Measurements from ENCODE around the gene HPN.

Gene HPN

DNA sequence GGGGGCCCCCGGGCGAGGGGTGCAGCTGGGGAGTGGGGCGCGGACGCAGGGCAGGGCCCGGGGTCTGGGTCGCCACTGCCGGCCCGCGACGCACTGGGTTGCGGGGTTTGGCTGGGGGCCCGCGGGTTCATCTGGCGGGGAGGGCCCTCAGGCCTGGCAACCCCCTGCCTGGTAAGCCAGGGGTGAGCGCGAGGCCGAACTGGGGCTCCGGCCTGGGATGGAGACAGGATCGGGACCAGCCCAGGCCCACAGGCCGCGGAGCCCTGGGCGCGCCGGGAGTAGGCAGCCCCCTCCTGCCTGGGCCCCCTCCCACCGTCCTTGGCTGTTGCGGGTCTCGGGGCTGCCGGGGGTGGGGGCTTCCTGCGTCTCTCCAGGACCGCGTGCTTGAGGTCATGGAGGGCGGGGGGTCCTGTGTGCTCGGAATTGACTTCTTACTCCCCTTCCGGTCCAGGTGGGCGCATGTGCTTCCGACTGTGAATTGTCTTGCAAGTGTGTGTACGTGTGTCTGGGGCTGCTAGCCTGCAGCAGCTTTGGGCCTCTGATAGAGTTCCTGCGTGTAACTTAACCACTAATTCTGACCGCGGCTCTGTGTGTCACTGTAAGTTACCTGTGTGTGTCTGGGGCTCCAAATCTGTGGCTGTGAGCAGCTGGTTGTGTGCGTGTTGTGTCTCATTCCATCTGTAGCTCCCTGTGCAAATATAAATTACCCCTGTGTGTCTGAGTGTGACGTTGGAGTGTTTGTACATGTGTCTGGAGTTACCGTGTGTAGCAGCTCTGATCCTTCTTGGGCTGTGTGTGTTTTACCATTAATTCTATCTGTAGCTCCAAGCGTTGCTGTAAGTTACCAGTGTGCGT lies 40.6 kb upstream of the HPN start:
- H3K9ac ChIP-seq (ENCODE audit: low read length): peak overlapping the region; percentile 64
- peak overlapping the region; percentile 67 for H3K4me3 ChIP-seq (ENCODE audit: low read length)
- no peaks in the 10 kb centered on the region for H3K36me3 ChIP-seq (replicated peaks; ENCODE audit: insufficient read depth, low read length)
- DNase-seq: peak; percentile 41
- no peaks in the 10 kb centered on the region for H3K4me1 ChIP-seq (ENCODE audit: low read length)
- H3K27me3 ChIP-seq (replicated peaks; ENCODE audit: insufficient read depth, low read length): no peaks in the 10 kb centered on the region
- peak overlapping the region; percentile 76 for H3K4me2 ChIP-seq (ENCODE audit: low read depth, low read length)
- H2AFZ ChIP-seq (ENCODE audit: low read length): 0 out of 2 replicates have a peak overlapping the region, but pooled peaks have one; percentile 31
- no peaks in the 10 kb centered on the region for H4K20me1 ChIP-seq (ENCODE audit: insufficient read depth, low read length)
- no peak overlapping the region for H3K27ac ChIP-seq (ENCODE audit: low read length)
- no peak for TF ChIP-seq EZH2 (optimal IDR thresholded peaks at IDR 0.05; ENCODE audit: low read depth, low read length)
- TF ChIP-seq, protein P1, sequence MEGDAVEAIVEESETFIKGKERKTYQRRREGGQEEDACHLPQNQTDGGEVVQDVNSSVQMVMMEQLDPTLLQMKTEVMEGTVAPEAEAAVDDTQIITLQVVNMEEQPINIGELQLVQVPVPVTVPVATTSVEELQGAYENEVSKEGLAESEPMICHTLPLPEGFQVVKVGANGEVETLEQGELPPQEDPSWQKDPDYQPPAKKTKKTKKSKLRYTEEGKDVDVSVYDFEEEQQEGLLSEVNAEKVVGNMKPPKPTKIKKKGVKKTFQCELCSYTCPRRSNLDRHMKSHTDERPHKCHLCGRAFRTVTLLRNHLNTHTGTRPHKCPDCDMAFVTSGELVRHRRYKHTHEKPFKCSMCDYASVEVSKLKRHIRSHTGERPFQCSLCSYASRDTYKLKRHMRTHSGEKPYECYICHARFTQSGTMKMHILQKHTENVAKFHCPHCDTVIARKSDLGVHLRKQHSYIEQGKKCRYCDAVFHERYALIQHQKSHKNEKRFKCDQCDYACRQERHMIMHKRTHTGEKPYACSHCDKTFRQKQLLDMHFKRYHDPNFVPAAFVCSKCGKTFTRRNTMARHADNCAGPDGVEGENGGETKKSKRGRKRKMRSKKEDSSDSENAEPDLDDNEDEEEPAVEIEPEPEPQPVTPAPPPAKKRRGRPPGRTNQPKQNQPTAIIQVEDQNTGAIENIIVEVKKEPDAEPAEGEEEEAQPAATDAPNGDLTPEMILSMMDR (IDR thresholded peaks at IDR 0.05; ENCODE audit: low read length): no peak
- no peak for TF ChIP-seq EZH2phosphoT487 (IDR thresholded peaks at IDR 0.05; ENCODE audit: low read length)
- no peaks in the 10 kb centered on the region for H3K9me2 ChIP-seq (replicated peaks; ENCODE audit: insufficient read depth, low read length)
- peaks cover 6% of the 10 kb centered on the region; the same call in 1 of the 2 replicates for H3K79me2 ChIP-seq (ENCODE audit: low read length)
- H3F3A ChIP-seq (ENCODE audit: insufficient read depth, low read length): no peaks in the 10 kb centered on the region
- H3K9me3 ChIP-seq (replicated peaks; ENCODE audit: insufficient read depth, low read length): no peaks in the 10 kb centered on the region

DNA sequence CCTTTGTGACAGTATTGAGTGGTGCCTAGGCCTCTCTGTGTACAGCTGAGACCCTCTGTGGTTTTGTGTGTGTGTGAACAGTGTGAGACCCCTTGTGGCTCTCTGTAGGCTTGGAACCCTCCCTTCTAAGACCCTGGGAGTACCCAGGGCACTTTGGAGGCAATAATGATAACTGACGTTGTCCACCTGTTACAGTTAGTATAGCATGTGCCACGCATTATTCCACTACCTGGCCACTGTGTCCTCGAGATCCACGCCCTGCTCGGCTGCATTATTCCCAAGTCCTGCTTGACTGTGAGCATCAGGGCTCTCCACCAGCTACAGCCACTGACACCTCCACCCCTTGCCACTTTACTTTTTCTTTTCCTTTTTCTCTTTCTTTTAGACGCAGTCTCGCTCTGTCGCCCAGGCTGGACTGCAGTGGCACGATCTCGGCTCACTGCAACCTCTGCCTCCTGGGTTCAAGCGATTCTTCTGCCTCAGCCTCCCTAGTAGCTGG lies 39.4 kb upstream of the HPN start:
- Histone ChIP-seq H3K4me2 (ENCODE audit: low read depth, low read length) (no peak overlapping the region), H3F3A (ENCODE audit: insufficient read depth, low read length) (no peaks in the 10 kb centered on the region), H3K4me1 (ENCODE audit: low read length) (no peaks in the 10 kb centered on the region), H3K36me3 (replicated peaks; ENCODE audit: insufficient read depth, low read length) (no peaks in the 10 kb centered on the region), H4K20me1 (ENCODE audit: insufficient read depth, low read length) (no peaks in the 10 kb centered on the region), H3K27me3 (replicated peaks; ENCODE audit: insufficient read depth, low read length) (no peaks in the 10 kb centered on the region), H3K9me3 (replicated peaks; ENCODE audit: insufficient read depth, low read length) (no peaks in the 10 kb centered on the region), H2AFZ (ENCODE audit: low read length) (no peak overlapping the region), H3K4me3 (ENCODE audit: low read length) (no peak overlapping the region), H3K79me2 (ENCODE audit: low read length) (peaks cover 6% of the 10 kb centered on the region; the same call in 1 of the 2 replicates), H3K9ac (ENCODE audit: low read length) (no peak overlapping the region), H3K9me2 (replicated peaks; ENCODE audit: insufficient read depth, low read length) (no peaks in the 10 kb centered on the region), H3K27ac (ENCODE audit: low read length) (no peak overlapping the region)
- TF ChIP-seq, protein P1 (IDR thresholded peaks at IDR 0.05; ENCODE audit: low read length): no peak
- TF ChIP-seq EZH2 (optimal IDR thresholded peaks at IDR 0.05; ENCODE audit: low read depth, low read length) (no peak), EZH2phosphoT487 (IDR thresholded peaks at IDR 0.05; ENCODE audit: low read length) (no peak)
- DNase-seq: no peak

DNA sequence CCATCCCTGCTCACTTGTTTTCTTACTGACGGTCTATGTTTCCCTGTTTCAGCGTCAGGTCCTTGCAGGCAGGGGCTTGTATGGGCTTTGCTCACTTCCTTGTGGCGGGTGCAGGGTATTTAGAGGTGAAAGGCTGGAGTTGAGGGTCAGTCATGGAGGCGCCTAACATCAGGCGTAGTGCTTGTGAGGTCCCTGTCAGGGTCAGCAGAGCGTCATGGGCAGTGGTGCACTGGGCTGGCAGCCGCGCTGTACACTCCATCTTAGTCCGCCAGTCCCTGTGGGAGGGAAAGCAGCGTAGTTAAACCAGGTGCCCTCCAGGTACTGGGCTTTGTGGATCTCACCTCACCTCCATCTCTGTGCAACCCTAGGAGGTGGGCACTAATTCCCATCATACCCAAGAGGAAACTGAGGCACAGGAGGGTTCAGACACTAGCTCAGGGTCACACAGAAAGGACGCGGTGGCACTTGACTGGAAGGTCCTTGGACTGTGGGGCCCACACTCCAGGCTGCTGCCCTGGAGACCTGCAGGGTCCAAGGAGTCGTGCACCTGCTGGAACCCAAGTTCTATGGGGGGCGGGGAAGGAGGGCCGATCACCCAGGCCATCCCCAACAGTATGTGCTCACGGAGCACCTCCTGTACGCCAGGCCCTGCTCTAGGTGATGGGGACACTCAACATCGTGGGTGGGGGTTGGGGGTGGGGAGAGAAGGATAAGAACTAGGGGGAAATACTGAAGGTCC lies 36.8 kb upstream of the HPN start:
- Histone ChIP-seq H3K27ac (ENCODE audit: low read length) (no peak overlapping the region), H3K4me3 (ENCODE audit: low read length) (no peak overlapping the region), H3K4me2 (ENCODE audit: low read depth, low read length) (no peak overlapping the region), H3K4me1 (ENCODE audit: low read length) (no peaks in the 10 kb centered on the region), H3K9me3 (replicated peaks; ENCODE audit: insufficient read depth, low read length) (no peaks in the 10 kb centered on the region), H3K36me3 (replicated peaks; ENCODE audit: insufficient read depth, low read length) (no peaks in the 10 kb centered on the region), H3K79me2 (ENCODE audit: low read length) (peaks cover 6% of the 10 kb centered on the region; the same call in 1 of the 2 replicates), H3K27me3 (replicated peaks; ENCODE audit: insufficient read depth, low read length) (no peaks in the 10 kb centered on the region), H4K20me1 (ENCODE audit: insufficient read depth, low read length) (no peaks in the 10 kb centered on the region), H3K9me2 (replicated peaks; ENCODE audit: insufficient read depth, low read length) (no peaks in the 10 kb centered on the region), H3K9ac (ENCODE audit: low read length) (no peak overlapping the region), H3F3A (ENCODE audit: insufficient read depth, low read length) (no peaks in the 10 kb centered on the region), H2AFZ (ENCODE audit: low read length) (no peak overlapping the region)
- TF ChIP-seq EZH2 (optimal IDR thresholded peaks at IDR 0.05; ENCODE audit: low read depth, low read length) (no peak), EZH2phosphoT487 (IDR thresholded peaks at IDR 0.05; ENCODE audit: low read length) (no peak)
- TF ChIP-seq, protein P1 (IDR thresholded peaks at IDR 0.05; ENCODE audit: low read length): no peak
- no peak for DNase-seq

Data from MM.1S (cell line).